DOHH2 (cell line): Measurements from ENCODE around the gene INCENP.

Source experiments
- H3F3A ChIP-seq: fragments of 200-600 bp; sonication (generic), shearing (Covaris generic); 2 replicates; pipeline ENCODE4 v1.6.0; 2016; ENCODE audit warnings: antibody characterized with exemption, mild to moderate bottlenecking; ENCODE audit not compliant: control insufficient read depth, insufficient read depth
- H3K27ac ChIP-seq: fragments of 200-600 bp; sonication (generic); 2 replicates; pipeline ENCODE4 v1.5.1; 2014; ENCODE audit warnings: low read depth, mild to moderate bottlenecking, low read length, moderate library complexity
- H3K27me3 ChIP-seq: fragments of 200-600 bp; sonication (generic); 2 replicates; pipeline ENCODE4 v1.6.1; 2014; ENCODE audit warnings: mild to moderate bottlenecking, low read length, mixed read lengths; ENCODE audit not compliant: control insufficient read depth
- H3K36me3 ChIP-seq: fragments of 200-600 bp; sonication (generic); 2 replicates; pipeline ENCODE4 v1.6.1; 2014; ENCODE audit warnings: mild to moderate bottlenecking, low read length, moderate library complexity, mixed read lengths; ENCODE audit not compliant: control insufficient read depth
- H3K4me1 ChIP-seq: fragments of 200-600 bp; sonication (generic); 2 replicates; pipeline ENCODE4 v1.6.1; 2014; ENCODE audit warnings: mild to moderate bottlenecking, low read length, mixed read lengths; ENCODE audit not compliant: control insufficient read depth
- H3K4me2 ChIP-seq: fragments of 200-600 bp; sonication (generic); 2 replicates; pipeline ENCODE4 v1.6.0; 2014; ENCODE audit warnings: mild to moderate bottlenecking, low read length, moderate library complexity
- H3K4me3 ChIP-seq: fragments of 200-600 bp; sonication (generic); 2 replicates; pipeline ENCODE4 v1.5.1; 2014; ENCODE audit warnings: mild to moderate bottlenecking, low read length, mixed read lengths
- H3K79me2 ChIP-seq: fragments of 200-600 bp; sonication (generic); 2 replicates; pipeline ENCODE4 v1.6.1; 2014; ENCODE audit warnings: mild to moderate bottlenecking, low read length, mixed read lengths; ENCODE audit not compliant: control insufficient read depth
- H3K9me2 ChIP-seq: fragments of 200-600 bp; sonication (generic); replicated peaks from 2 replicates; pipeline ENCODE4 v1.6.1; 2014; ENCODE audit warnings: mild to moderate bottlenecking, low read length, mixed read lengths; ENCODE audit not compliant: control insufficient read depth
- H3K9me3 ChIP-seq: fragments of 200-600 bp; sonication (generic); 2 replicates; pipeline ENCODE4 v1.6.1; 2014; ENCODE audit warnings: antibody characterized with exemption, low read length, mixed read lengths; ENCODE audit not compliant: control insufficient read depth, insufficient read depth
- H4K20me1 ChIP-seq: fragments of 200-600 bp; sonication (generic); 2 replicates; pipeline ENCODE4 v1.6.0; 2014; ENCODE audit warnings: low read depth, mild to moderate bottlenecking, antibody characterized with exemption, low read length, moderate library complexity; ENCODE audit not compliant: control insufficient read depth, insufficient read depth
- EZH2phosphoT487 ChIP-seq: fragments of 200-600 bp; sonication (generic); IDR thresholded peaks from 2 replicates; pipeline ENCODE4 v1.6.1; 2017; ENCODE audit warnings: borderline replicate concordance, mild to moderate bottlenecking, antibody characterized with exemption, low read length, moderate library complexity, mixed read lengths
- TF ChIP-seq, protein P1 (sequence below): fragments of 200-600 bp; sonication (generic); IDR thresholded peaks from one replicate; pipeline ENCODE4 v1.5.1; 2014; ENCODE audit warnings: antibody characterized with exemption, mild to moderate bottlenecking, low read depth, low read length; ENCODE audit not compliant: poor library complexity, severe bottlenecking

Gene INCENP

DNA sequence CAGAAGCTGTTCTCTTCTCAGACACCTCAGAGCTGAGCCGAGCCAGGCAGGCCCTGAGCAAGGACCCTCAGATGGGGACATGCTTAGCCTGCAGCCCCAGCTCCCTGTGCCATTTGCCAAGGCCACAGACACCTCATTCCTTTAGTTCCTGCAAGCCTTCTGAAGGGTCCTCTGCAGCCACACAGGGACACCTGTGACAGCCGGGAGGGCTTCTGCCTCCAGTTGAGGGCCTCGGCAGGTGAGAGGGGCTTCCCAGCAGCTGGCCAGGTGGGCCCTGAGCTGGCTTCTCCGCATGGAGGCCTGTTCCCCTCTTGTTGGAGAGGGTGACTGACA is 18.2 kb downstream of the INCENP start:
- Histone ChIP-seq H3K4me1 (no peaks in the 10 kb centered on the region), H3F3A (no peaks in the 10 kb centered on the region), H4K20me1 (no peaks in the 10 kb centered on the region; the same call in 1 of the 2 replicates), H3K9me3 (no peaks in the 10 kb centered on the region), H3K79me2 (peaks cover 10% of the 10 kb centered on the region), H3K36me3 (peaks cover 99% of the 10 kb centered on the region), H3K4me2 (no peak overlapping the region), H3K4me3 (no peak overlapping the region), H3K27me3 (no peaks in the 10 kb centered on the region), H3K27ac (no peak overlapping the region), H3K9me2 (no peaks in the 10 kb centered on the region)
- TF ChIP-seq EZH2phosphoT487, result no peak
- TF ChIP-seq, protein P1, sequence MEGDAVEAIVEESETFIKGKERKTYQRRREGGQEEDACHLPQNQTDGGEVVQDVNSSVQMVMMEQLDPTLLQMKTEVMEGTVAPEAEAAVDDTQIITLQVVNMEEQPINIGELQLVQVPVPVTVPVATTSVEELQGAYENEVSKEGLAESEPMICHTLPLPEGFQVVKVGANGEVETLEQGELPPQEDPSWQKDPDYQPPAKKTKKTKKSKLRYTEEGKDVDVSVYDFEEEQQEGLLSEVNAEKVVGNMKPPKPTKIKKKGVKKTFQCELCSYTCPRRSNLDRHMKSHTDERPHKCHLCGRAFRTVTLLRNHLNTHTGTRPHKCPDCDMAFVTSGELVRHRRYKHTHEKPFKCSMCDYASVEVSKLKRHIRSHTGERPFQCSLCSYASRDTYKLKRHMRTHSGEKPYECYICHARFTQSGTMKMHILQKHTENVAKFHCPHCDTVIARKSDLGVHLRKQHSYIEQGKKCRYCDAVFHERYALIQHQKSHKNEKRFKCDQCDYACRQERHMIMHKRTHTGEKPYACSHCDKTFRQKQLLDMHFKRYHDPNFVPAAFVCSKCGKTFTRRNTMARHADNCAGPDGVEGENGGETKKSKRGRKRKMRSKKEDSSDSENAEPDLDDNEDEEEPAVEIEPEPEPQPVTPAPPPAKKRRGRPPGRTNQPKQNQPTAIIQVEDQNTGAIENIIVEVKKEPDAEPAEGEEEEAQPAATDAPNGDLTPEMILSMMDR, result no peak

GRCh38 chr11:62142921-62143320 is 19.1 kb downstream of the INCENP start:
- no peaks in the 10 kb centered on the region for H3K27me3 ChIP-seq
- TF ChIP-seq, protein P1, result no peak
- TF ChIP-seq EZH2phosphoT487, result no peak
- H3K79me2 ChIP-seq, result peaks cover 1% of the 10 kb centered on the region
- no peak overlapping the region for H3K4me3 ChIP-seq
- H4K20me1 ChIP-seq, result no peaks in the 10 kb centered on the region; the same call in 1 of the 2 replicates
- no peak overlapping the region for H3K27ac ChIP-seq
- no peak overlapping the region for H3K4me2 ChIP-seq
- H3K36me3 ChIP-seq, result peaks cover 99% of the 10 kb centered on the region
- H3F3A ChIP-seq, result no peaks in the 10 kb centered on the region
- H3K9me2 ChIP-seq, result no peaks in the 10 kb centered on the region
- H3K4me1 ChIP-seq, result no peaks in the 10 kb centered on the region
- no peaks in the 10 kb centered on the region for H3K9me3 ChIP-seq

GRCh38 chr11:62143727-62144126 is 19.9 kb downstream of the INCENP start:
- H3K4me3 ChIP-seq, result no peak overlapping the region
- no peaks in the 10 kb centered on the region for H3F3A ChIP-seq
- peaks cover 99% of the 10 kb centered on the region for H3K36me3 ChIP-seq
- H3K4me1 ChIP-seq, result no peaks in the 10 kb centered on the region
- no peak overlapping the region for H3K4me2 ChIP-seq
- no peak overlapping the region for H3K27ac ChIP-seq
- H3K9me3 ChIP-seq, result no peaks in the 10 kb centered on the region
- no peaks in the 10 kb centered on the region for H3K9me2 ChIP-seq
- no peaks in the 10 kb centered on the region; the same call in 1 of the 2 replicates for H4K20me1 ChIP-seq
- no peaks in the 10 kb centered on the region for H3K27me3 ChIP-seq
- H3K79me2 ChIP-seq, result no peaks in the 10 kb centered on the region
- TF ChIP-seq, protein P1, result no peak
- TF ChIP-seq EZH2phosphoT487, result no peak
